GM12878 (cell line): Measurements from ENCODE around the gene DERL3. TPM values are rescaled to one million over a fixed set of nuclear protein-coding genes. Genes with fewer than 3 reads are reported as not detected.

ENCODE experiments used
- ATF7 ChIP-seq: fragments of 450-650 bp; IDR thresholded peaks from 2 replicates; pipeline ENCODE4 v1.6.1; 2016; ENCODE audit warnings: low read depth, mild to moderate bottlenecking
- BHLHE40 ChIP-seq, 2 experiments: fragments of 450-650 bp in 1 of 2; IDR thresholded peaks; 2 replicates each; pipeline ENCODE4 v1.6.1; 2011 to 2017; ENCODE audit warnings: low read depth in 2 of 2, borderline replicate concordance in 1 of 2, improper control_type of control experiment in 1 of 2, low read length in 1 of 2, mild to moderate bottlenecking in 1 of 2
- CBX3 ChIP-seq: fragments of 200-600 bp; sonication (generic); IDR thresholded peaks from 2 replicates; pipeline ENCODE4 v1.6.1; 2016; ENCODE audit warnings: low read depth, borderline replicate concordance
- CEBPB ChIP-seq, 2 experiments: fragments of 150-350 bp in 1 of 2; IDR thresholded peaks; 2 replicates each; pipeline ENCODE4 v1.6.1; 2012 to 2014; ENCODE audit warnings: low read depth in 2 of 2, low read length in 2 of 2, borderline replicate concordance in 1 of 2, inconsistent platforms in 1 of 2
- ETV6 ChIP-seq, 2 experiments: fragments of 450-650 bp in 1 of 2; IDR thresholded peaks in 1 of 2; conservative IDR thresholded peaks in 1 of 2; 2 replicates each; pipeline ENCODE4 v1.6.1; 2014; ENCODE audit warnings: antibody characterized with exemption in 1 of 2, borderline replicate concordance in 1 of 2, low read depth in 1 of 2, mild to moderate bottlenecking in 1 of 2, moderate library complexity in 1 of 2
- MYB ChIP-seq: fragments of 150-350 bp; IDR thresholded peaks from 2 replicates; pipeline ENCODE4 v1.6.1; 2014; ENCODE audit warnings: mild to moderate bottlenecking, low read depth, low read length, borderline replicate concordance
- NR2F1 ChIP-seq: fragments of 450-650 bp; conservative IDR thresholded peaks from 2 replicates; pipeline ENCODE4 v1.6.1; 2017; ENCODE audit warnings: mild to moderate bottlenecking
- NRF1 ChIP-seq: conservative IDR thresholded peaks from 2 replicates; pipeline ENCODE4 v1.6.1; 2011; ENCODE audit warnings: mild to moderate bottlenecking, low read depth, low read length, improper control_type of control experiment
- SPI1 ChIP-seq: IDR thresholded peaks from 2 replicates; pipeline ENCODE4 v1.6.1; 2011; ENCODE audit warnings: low read depth, mild to moderate bottlenecking, low read length, moderate library complexity, borderline replicate concordance; ENCODE audit not compliant: insufficient read depth
- TAF1 ChIP-seq: IDR thresholded peaks from 2 replicates; pipeline ENCODE4 v1.6.1; 2011; ENCODE audit warnings: mild to moderate bottlenecking, low read depth, low read length, borderline replicate concordance
- TCF12 ChIP-seq: IDR thresholded peaks from 2 replicates; pipeline ENCODE4 v1.6.1; 2011; ENCODE audit warnings: low read depth, mild to moderate bottlenecking, low read length
- TCF3 ChIP-seq: IDR thresholded peaks from 2 replicates; pipeline ENCODE4 v1.6.1; 2012; ENCODE audit warnings: low read depth, mild to moderate bottlenecking, low read length, borderline replicate concordance; ENCODE audit not compliant: insufficient read depth
- YY1 ChIP-seq: IDR thresholded peaks from 2 replicates; pipeline ENCODE4 v1.6.1; 2011; ENCODE audit warnings: low read depth, mild to moderate bottlenecking, low read length
- ZNF384 ChIP-seq: IDR thresholded peaks from 2 replicates; pipeline ENCODE4 v1.6.1; 2012; ENCODE audit warnings: low read depth, mild to moderate bottlenecking, low read length, improper control_type of control experiment, borderline replicate concordance
- polyA plus RNA-seq, 11 experiments: library from polyadenylated mRNA; depleted of rRNA in 4 of 11; unstranded in 6 of 11; stranded (reverse) in 5 of 11; fragments of >200 nt; fragmentation: Nextera tagmentation in 4 of 11; fragmentation: Illumina TruSeq in 1 of 11; extraction: Ambion mirVana in 4 of 11; extraction: Trizol in 1 of 11; gene quantifications; 1 replicate in 1 of 11; 2 replicates in 10 of 11; pipeline versions ENCODE4 v1.2.1 to v1.2.3, GENCODE V29; 2011 to 2016; ENCODE audit warnings: inconsistent platforms in 2 of 11, missing spikeins in 2 of 11, low read depth in 1 of 11
- total RNA-seq, 4 experiments: library from RNA; depleted of rRNA in 3 of 4; stranded (reverse); fragments of >200 nt in 3 of 4; fragmentation: Illumina TruSeq in 1 of 4; extraction: Trizol in 1 of 4; gene quantifications; 2 replicates each; pipeline versions ENCODE4 v1.2.1 to v1.2.3, GENCODE V29; 2013 to 2021
- TF ChIP-seq, protein P1 (sequence below): fragments of 450-650 bp; conservative IDR thresholded peaks from 2 replicates; pipeline ENCODE4 v1.6.1; 2017; ENCODE audit warnings: mild to moderate bottlenecking, moderate library complexity
- TF ChIP-seq, protein P2 (sequence below), 3 experiments: IDR thresholded peaks in 2 of 3; conservative IDR thresholded peaks in 1 of 3; 2 replicates each; pipeline ENCODE4 v1.5.1; 2011; ENCODE audit warnings: low read depth in 3 of 3, low read length in 3 of 3, mild to moderate bottlenecking in 3 of 3, control low read depth in 2 of 3, moderate library complexity in 2 of 3, inconsistent platforms in 1 of 3, mixed read lengths in 1 of 3; ENCODE audit not compliant: control insufficient read depth in 2 of 3, insufficient read depth in 1 of 3; ENCODE audit errors: extremely low read depth in 1 of 3
- TF ChIP-seq, protein P3 (sequence below): IDR thresholded peaks from 2 replicates; pipeline ENCODE4 v1.6.1; 2011; ENCODE audit warnings: borderline replicate concordance, low read depth, mild to moderate bottlenecking, moderate library complexity, low read length; ENCODE audit not compliant: insufficient read depth, poor library complexity, severe bottlenecking
- TF ChIP-seq, protein P4 (sequence below): fragments of 450-650 bp; formaldehyde crosslinking; IDR thresholded peaks from 2 replicates; pipeline ENCODE4 v1.4.0; 2020; ENCODE audit warnings: mild to moderate bottlenecking, moderate library complexity

Gene DERL3
- total and polyA plus RNA-seq, 10 of the 15 experiments (the other 5 are each of a cell fraction or from before 2014, with no cell fraction given), result 4.1 to 52.4 (median 14.1) TPM

DNA sequence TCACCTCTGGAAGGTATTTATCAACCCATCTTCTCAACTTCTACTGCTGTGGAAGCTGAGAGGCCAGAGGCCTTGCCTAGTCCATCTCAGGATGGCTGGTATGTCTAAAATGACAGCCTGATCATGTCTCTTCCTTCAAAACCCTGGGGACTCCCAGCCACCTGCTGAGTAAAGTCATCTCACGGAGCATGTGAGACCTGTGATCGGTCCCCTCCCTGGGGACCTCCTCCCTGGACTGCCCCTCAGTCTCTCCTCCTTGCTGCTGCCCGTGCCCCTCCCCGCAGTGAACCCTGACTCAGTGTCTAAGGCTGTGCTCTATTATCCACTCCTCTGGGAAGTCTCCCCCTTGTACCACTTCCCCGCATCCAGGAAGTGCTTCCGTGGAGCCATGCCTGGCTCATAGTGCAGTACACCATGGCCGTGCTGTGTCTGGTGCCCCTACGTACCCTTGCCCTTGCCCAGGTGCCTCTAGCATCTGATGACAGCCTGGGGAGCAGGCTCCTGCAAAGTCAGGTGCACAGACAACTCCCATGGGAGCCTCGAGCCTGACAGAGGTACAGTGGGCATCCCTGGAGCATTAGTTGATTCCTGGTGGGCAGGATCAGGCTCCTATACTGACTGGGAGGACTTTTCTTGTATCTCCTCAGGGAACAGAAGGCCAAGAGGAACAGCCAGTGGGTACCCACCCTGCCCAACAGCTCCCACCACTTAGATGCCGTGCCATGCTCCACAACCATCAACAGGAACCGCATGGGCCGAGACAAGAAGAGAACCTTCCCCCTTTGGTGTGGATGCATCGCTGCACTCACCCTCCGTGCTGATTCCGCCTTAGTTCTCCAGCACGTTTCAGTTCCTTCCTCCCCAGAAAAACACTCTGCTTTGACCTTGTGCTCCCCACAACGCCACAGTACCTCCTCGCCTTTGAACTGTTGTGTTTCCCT lies 38.2 kb downstream of the DERL3 start (continued):
- TF ChIP-seq, protein P1, sequence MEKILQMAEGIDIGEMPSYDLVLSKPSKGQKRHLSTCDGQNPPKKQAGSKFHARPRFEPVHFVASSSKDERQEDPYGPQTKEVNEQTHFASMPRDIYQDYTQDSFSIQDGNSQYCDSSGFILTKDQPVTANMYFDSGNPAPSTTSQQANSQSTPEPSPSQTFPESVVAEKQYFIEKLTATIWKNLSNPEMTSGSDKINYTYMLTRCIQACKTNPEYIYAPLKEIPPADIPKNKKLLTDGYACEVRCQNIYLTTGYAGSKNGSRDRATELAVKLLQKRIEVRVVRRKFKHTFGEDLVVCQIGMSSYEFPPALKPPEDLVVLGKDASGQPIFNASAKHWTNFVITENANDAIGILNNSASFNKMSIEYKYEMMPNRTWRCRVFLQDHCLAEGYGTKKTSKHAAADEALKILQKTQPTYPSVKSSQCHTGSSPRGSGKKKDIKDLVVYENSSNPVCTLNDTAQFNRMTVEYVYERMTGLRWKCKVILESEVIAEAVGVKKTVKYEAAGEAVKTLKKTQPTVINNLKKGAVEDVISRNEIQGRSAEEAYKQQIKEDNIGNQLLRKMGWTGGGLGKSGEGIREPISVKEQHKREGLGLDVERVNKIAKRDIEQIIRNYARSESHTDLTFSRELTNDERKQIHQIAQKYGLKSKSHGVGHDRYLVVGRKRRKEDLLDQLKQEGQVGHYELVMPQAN, result no peak
- TF ChIP-seq TAF1 (peak; percentile 36; the same call in 1 of the 2 replicates), ATF7 (peak; percentile 41), NRF1 (no peak), TCF3 (peak; percentile 71; the same call in 1 of the 2 replicates), MYB (no peak), ETV6 (conservative IDR thresholded peaks at IDR 0.05 in 1 of 2, IDR thresholded peaks at IDR 0.05 in 1 of 2; ENCODE audit: borderline replicate concordance in 1 of 2, low read depth in 1 of 2) (peak in 1 of 2 experiments; percentile 61; a peak in 2 of 4 replicates), ZNF384 (no peak), CBX3 (no peak), TCF12 (peak; percentile 95), CEBPB (IDR thresholded peaks at IDR 0.05; ENCODE audit: borderline replicate concordance in 1 of 2, low read depth in 2 of 2, low read length in 2 of 2) (no peak), SPI1 (peak; percentile 92), NR2F1 (peak; percentile 88), BHLHE40 (IDR thresholded peaks at IDR 0.05; ENCODE audit: borderline replicate concordance in 1 of 2, low read depth in 2 of 2, low read length in 1 of 2) (peak; percentile 86 to 88), YY1 (0 out of 2 replicates have a peak, but pooled peaks have one; percentile 44)
- TF ChIP-seq, protein P2, sequence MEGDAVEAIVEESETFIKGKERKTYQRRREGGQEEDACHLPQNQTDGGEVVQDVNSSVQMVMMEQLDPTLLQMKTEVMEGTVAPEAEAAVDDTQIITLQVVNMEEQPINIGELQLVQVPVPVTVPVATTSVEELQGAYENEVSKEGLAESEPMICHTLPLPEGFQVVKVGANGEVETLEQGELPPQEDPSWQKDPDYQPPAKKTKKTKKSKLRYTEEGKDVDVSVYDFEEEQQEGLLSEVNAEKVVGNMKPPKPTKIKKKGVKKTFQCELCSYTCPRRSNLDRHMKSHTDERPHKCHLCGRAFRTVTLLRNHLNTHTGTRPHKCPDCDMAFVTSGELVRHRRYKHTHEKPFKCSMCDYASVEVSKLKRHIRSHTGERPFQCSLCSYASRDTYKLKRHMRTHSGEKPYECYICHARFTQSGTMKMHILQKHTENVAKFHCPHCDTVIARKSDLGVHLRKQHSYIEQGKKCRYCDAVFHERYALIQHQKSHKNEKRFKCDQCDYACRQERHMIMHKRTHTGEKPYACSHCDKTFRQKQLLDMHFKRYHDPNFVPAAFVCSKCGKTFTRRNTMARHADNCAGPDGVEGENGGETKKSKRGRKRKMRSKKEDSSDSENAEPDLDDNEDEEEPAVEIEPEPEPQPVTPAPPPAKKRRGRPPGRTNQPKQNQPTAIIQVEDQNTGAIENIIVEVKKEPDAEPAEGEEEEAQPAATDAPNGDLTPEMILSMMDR (IDR thresholded peaks at IDR 0.05 in 2 of 3, conservative IDR thresholded peaks at IDR 0.05 in 1 of 3; ENCODE audit: control insufficient read depth in 2 of 3, extremely low read depth in 1 of 3, insufficient read depth in 1 of 3, low read depth in 3 of 3, low read length in 3 of 3), result no peak
- TF ChIP-seq, protein P3, sequence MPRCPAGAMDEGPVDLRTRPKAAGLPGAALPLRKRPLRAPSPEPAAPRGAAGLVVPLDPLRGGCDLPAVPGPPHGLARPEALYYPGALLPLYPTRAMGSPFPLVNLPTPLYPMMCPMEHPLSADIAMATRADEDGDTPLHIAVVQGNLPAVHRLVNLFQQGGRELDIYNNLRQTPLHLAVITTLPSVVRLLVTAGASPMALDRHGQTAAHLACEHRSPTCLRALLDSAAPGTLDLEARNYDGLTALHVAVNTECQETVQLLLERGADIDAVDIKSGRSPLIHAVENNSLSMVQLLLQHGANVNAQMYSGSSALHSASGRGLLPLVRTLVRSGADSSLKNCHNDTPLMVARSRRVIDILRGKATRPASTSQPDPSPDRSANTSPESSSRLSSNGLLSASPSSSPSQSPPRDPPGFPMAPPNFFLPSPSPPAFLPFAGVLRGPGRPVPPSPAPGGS, result peak; percentile 59
- TF ChIP-seq, protein P4, sequence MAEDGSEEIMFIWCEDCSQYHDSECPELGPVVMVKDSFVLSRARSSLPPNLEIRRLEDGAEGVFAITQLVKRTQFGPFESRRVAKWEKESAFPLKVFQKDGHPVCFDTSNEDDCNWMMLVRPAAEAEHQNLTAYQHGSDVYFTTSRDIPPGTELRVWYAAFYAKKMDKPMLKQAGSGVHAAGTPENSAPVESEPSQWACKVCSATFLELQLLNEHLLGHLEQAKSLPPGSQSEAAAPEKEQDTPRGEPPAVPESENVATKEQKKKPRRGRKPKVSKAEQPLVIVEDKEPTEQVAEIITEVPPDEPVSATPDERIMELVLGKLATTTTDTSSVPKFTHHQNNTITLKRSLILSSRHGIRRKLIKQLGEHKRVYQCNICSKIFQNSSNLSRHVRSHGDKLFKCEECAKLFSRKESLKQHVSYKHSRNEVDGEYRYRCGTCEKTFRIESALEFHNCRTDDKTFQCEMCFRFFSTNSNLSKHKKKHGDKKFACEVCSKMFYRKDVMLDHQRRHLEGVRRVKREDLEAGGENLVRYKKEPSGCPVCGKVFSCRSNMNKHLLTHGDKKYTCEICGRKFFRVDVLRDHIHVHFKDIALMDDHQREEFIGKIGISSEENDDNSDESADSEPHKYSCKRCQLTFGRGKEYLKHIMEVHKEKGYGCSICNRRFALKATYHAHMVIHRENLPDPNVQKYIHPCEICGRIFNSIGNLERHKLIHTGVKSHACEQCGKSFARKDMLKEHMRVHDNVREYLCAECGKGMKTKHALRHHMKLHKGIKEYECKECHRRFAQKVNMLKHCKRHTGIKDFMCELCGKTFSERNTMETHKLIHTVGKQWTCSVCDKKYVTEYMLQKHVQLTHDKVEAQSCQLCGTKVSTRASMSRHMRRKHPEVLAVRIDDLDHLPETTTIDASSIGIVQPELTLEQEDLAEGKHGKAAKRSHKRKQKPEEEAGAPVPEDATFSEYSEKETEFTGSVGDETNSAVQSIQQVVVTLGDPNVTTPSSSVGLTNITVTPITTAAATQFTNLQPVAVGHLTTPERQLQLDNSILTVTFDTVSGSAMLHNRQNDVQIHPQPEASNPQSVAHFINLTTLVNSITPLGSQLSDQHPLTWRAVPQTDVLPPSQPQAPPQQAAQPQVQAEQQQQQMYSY (CRISPR knock-in tag), result no peak
